Neuronal stem cell (in vitro differentiated cells): ENCODE data around the gene EPHB4.
A peak's percentile ranks its signal among the peaks of the same experiment; 100 is the strongest.
"Not testable (repeated sequence)": the region's sequence is repeated elsewhere in the genome, so short reads cannot be mapped to it uniquely, and the experiment has no call there.

Source experiments
- DNase-seq: peaks from one replicate; pipeline ENCODE4 v3.0.0-alpha.2; 2013; ENCODE audit warnings: low spot score
- H2AFZ ChIP-seq: one replicate; pipeline ENCODE4 v1.6.1; 2013; ENCODE audit warnings: mild to moderate bottlenecking, low read length, inconsistent platforms
- H2AK5ac ChIP-seq: 2 replicates; pipeline ENCODE4 v1.6.1; 2013; ENCODE audit warnings: low read depth, mild to moderate bottlenecking, inconsistent platforms, low read length, moderate library complexity, mixed read lengths
- H2BK120ac ChIP-seq: 2 replicates; pipeline ENCODE4 v1.6.1; 2013; ENCODE audit warnings: low read depth, mild to moderate bottlenecking, inconsistent platforms, low read length, moderate library complexity, mixed read lengths
- H2BK12ac ChIP-seq: one replicate; pipeline ENCODE4 v1.6.1; 2013; ENCODE audit warnings: low read length, inconsistent platforms
- H2BK15ac ChIP-seq: 2 replicates; pipeline ENCODE4 v1.6.1; 2013; ENCODE audit warnings: mild to moderate bottlenecking, low read length, inconsistent platforms, mixed read lengths
- H2BK5ac ChIP-seq: one replicate; pipeline ENCODE4 v1.6.1; 2013; ENCODE audit warnings: inconsistent platforms, mild to moderate bottlenecking, low read length, moderate library complexity
- H3K14ac ChIP-seq: one replicate; pipeline ENCODE4 v1.6.1; 2013; ENCODE audit warnings: low read length, inconsistent platforms
- H3K18ac ChIP-seq: 2 replicates; pipeline ENCODE4 v1.6.1; 2013; ENCODE audit warnings: low read length, inconsistent platforms
- H3K23ac ChIP-seq: 2 replicates; pipeline ENCODE4 v1.6.1; 2013; ENCODE audit warnings: low read depth, mild to moderate bottlenecking, mixed read lengths, low read length, inconsistent platforms; ENCODE audit not compliant: poor library complexity
- H3K27ac ChIP-seq: replicated peaks from 3 replicates; pipeline ENCODE4 v1.5.1; 2013; ENCODE audit warnings: low read length, inconsistent platforms
- H3K27me3 ChIP-seq, 3 experiments: 2 replicates each; pipeline ENCODE4 v1.6.1; 2013; ENCODE audit warnings: low read length in 3 of 3, mild to moderate bottlenecking in 2 of 3, inconsistent platforms in 1 of 3, low read depth in 1 of 3, mixed read lengths in 1 of 3, moderate library complexity in 1 of 3; ENCODE audit not compliant: control insufficient read depth in 3 of 3, insufficient read depth in 3 of 3
- H3K36me3 ChIP-seq, 2 donors: replicated peaks in 1 of 2; 2 replicates each; pipeline ENCODE4 v1.6.1; 2013; ENCODE audit warnings: low read length in 2 of 2; ENCODE audit not compliant: control insufficient read depth in 2 of 2, insufficient read depth in 2 of 2
- H3K4ac ChIP-seq: 2 replicates; pipeline ENCODE4 v1.6.1; 2013; ENCODE audit warnings: inconsistent platforms, mild to moderate bottlenecking, low read length, moderate library complexity
- H3K4me1 ChIP-seq, 2 donors: 1 replicate in 1 of 2; 2 replicates in 1 of 2; pipeline ENCODE4 v1.6.1; 2013; ENCODE audit warnings: low read length in 2 of 2, low read depth in 1 of 2; ENCODE audit not compliant: control insufficient read depth in 2 of 2, insufficient read depth in 1 of 2
- H3K4me2 ChIP-seq: one replicate; pipeline ENCODE4 v1.6.1; 2013; ENCODE audit warnings: mild to moderate bottlenecking, low read length, inconsistent platforms; ENCODE audit not compliant: insufficient read depth, poor library complexity, severe bottlenecking
- H3K4me3 ChIP-seq, 2 donors: 2 replicates each; pipeline ENCODE4 v1.5.1; 2013; ENCODE audit warnings: low read length in 2 of 2, mild to moderate bottlenecking in 2 of 2, inconsistent platforms in 1 of 2, moderate library complexity in 1 of 2
- H3K79me1 ChIP-seq: one replicate; pipeline ENCODE4 v1.6.1; 2013; ENCODE audit warnings: low read depth, mild to moderate bottlenecking, inconsistent platforms, low read length, moderate library complexity
- H3K9ac ChIP-seq: one replicate; pipeline ENCODE4 v1.6.1; 2013; ENCODE audit warnings: mild to moderate bottlenecking, low read depth, low read length, inconsistent platforms; ENCODE audit not compliant: poor library complexity
- H3K9me3 ChIP-seq, 2 donors: replicated peaks in 1 of 2; 2 replicates each; pipeline versions ENCODE3 to v1.6.1; 2013; ENCODE audit warnings: low read length in 2 of 2, mild to moderate bottlenecking in 2 of 2, inconsistent platforms in 1 of 2, low read depth in 1 of 2, mixed read lengths in 1 of 2, moderate library complexity in 1 of 2; ENCODE audit not compliant: control insufficient read depth in 2 of 2, insufficient read depth in 1 of 2
- H4K8ac ChIP-seq: one replicate; pipeline ENCODE4 v1.6.1; 2013; ENCODE audit warnings: low read depth, mild to moderate bottlenecking, inconsistent platforms, low read length, moderate library complexity
- H4K91ac ChIP-seq: one replicate; pipeline ENCODE4 v1.6.1; 2013; ENCODE audit warnings: low read length, low read depth, mild to moderate bottlenecking, inconsistent platforms; ENCODE audit not compliant: poor library complexity
- WGBS, 2 donors: extraction: QIAGEN DNeasy Blood & Tissue Kit; methylation state at CpG; one replicate each; pipeline ENCODE4 v1.1.7; 2013; ENCODE audit warnings: missing lambda C conversion rate in 2 of 2, mixed read lengths in 1 of 2; ENCODE audit not compliant: insufficient read length in 2 of 2, insufficient replicate concordance in 1 of 2; ENCODE audit errors: extremely low coverage in 2 of 2; 5-methylcytosine and 5-hydroxymethylcytosine counted together

Gene EPHB4

DNA sequence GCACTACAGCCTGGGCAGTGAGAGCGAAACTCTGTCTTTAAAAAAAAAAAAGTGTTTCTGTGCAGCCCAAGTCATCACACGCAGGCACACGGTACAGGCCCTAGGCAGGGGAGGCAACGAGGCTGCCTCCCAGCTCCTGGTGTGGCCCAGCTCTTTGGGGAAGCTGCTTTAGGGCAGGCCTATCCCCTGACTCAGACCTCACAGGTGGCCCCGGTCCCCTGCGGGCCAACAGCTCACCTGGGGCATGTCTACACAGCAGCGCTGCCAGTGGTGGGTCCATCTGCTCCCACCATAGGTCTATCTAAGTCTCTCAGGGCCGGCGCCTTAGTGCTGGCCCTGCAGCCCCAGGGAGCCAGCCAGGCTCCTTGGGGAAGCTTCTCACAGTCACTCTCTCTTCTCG lies 62.5 kb downstream of the EPHB4 start:
- no peaks in the 10 kb centered on the region for H3K36me3 ChIP-seq
- H3K9ac ChIP-seq = no peak overlapping the region
- no peak overlapping the region for H2BK120ac ChIP-seq
- no peak overlapping the region for H4K91ac ChIP-seq
- no peak overlapping the region for H3K4me2 ChIP-seq
- peaks cover 0 to 2% of the 10 kb centered on the region in 2 donors for H3K4me1 ChIP-seq
- WGBS, 2 donors = no CpG with 5 or more reads among the region's 10 CpGs
- no peak overlapping the region for H2AK5ac ChIP-seq
- H3K79me1 ChIP-seq = no peaks in the 10 kb centered on the region
- peaks cover 0 to 2% of the 10 kb centered on the region in 2 donors for H3K9me3 ChIP-seq
- H2BK12ac ChIP-seq = no peak overlapping the region
- H3K27ac ChIP-seq = no peak overlapping the region
- no peak overlapping the region for H3K14ac ChIP-seq
- H2BK15ac ChIP-seq = peak overlapping the region; percentile 26
- H2AFZ ChIP-seq = no peak overlapping the region
- DNase-seq = no peak
- no peak overlapping the region for H3K4me3 ChIP-seq
- no peak overlapping the region for H3K4ac ChIP-seq
- H2BK5ac ChIP-seq = no peak overlapping the region
- no peak overlapping the region for H3K18ac ChIP-seq
- no peak overlapping the region for H4K8ac ChIP-seq
- H3K27me3 ChIP-seq = peaks cover 0 to 40% (median 0%) of the 10 kb centered on the region in 3 experiments
- H3K23ac ChIP-seq = peak overlapping the region; percentile 73

DNA sequence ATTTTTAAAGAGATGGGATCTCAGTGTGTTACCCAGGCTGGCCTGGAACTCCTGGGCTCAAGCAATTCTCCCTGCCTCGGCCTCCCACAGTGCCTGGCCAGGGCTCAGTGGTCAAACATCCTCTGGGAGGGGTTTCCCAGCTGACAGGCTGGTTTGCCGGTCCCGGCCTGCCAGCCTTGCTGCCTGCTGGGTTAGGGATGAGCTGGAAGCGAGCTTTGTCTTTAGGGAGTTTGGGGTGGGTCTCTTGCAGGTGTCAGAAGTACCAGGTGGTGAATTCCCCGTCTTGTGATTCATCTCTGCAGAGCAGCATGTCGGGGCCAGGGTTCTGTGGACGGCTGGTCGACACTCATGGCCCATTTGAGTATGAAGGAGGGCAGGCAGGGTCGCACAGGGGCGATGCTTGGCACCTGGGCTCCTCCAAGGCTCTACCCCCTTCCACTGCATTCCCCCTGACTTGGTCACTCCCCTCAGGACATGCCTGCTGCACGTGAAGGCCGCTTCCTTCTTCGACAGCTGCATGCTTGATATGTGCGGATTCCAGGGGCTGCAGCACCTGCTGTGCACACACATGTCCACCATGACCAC lies 63.7 kb downstream of the EPHB4 start:
- Histone ChIP-seq H2BK5ac (no peak overlapping the region), H3K27ac (no peak overlapping the region), H3K9ac (no peak overlapping the region), H2AK5ac (no peak overlapping the region), H3K14ac (no peak overlapping the region), H3K79me1 (no peaks in the 10 kb centered on the region), H3K4me3 (peak overlapping the region in 1 of 2 donors; percentile 67), H2BK12ac (no peak overlapping the region), H3K4me2 (no peak overlapping the region), H2BK15ac (no peak overlapping the region), H3K4ac (no peak overlapping the region), H3K9me3 (peaks cover 0 to 2% of the 10 kb centered on the region in 2 donors), H2BK120ac (no peak overlapping the region), H3K18ac (no peak overlapping the region), H3K4me1 (peaks cover 0 to 2% of the 10 kb centered on the region in 2 donors), H3K36me3 (no peaks in the 10 kb centered on the region), H2AFZ (no peak overlapping the region), H4K91ac (no peak overlapping the region), H4K8ac (no peak overlapping the region), H3K27me3 (peaks cover 0 to 46% (median 0%) of the 10 kb centered on the region in 3 experiments), H3K23ac (peak overlapping the region; percentile 91)
- WGBS, 2 donors = no CpG with 5 or more reads among the region's 14 CpGs
- DNase-seq = no peak

DNA sequence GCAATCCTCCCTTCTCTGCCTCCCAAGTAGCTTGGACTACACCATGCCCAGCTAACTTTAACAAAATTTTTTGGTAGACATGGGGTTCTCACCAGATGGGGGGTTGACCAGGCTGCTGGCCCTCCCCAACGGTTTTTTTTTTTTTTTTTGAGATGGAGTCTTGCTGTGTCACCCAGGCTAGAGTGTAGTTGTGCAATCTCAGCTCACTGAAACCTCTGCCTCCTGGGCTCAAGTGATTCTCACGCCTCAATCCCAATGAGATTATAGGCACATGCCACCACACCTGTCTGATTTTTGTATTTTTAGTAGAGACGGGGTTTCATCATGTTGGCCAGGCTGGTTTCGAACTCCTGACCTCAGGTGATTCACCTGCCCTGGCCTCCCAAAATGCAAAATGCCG lies 64.5 kb downstream of the EPHB4 start:
- H3K27me3 ChIP-seq = peaks cover 0 to 50% (median 0%) of the 10 kb centered on the region in 3 experiments
- H3K14ac ChIP-seq, H2BK120ac ChIP-seq, H3K4ac ChIP-seq, H3K4me1 ChIP-seq, H4K8ac ChIP-seq, H3K27ac ChIP-seq, H2AFZ ChIP-seq, H2AK5ac ChIP-seq, DNase-seq, H3K4me2 ChIP-seq, H3K23ac ChIP-seq, H3K79me1 ChIP-seq, H3K4me3 ChIP-seq, H3K9me3 ChIP-seq, H2BK12ac ChIP-seq, H4K91ac ChIP-seq, H3K9ac ChIP-seq, H3K36me3 ChIP-seq, H2BK15ac ChIP-seq, H2BK5ac ChIP-seq, H3K18ac ChIP-seq: not testable (repeated sequence)
- no CpG with 5 or more reads among the region's 5 CpGs for WGBS, 2 donors

DNA sequence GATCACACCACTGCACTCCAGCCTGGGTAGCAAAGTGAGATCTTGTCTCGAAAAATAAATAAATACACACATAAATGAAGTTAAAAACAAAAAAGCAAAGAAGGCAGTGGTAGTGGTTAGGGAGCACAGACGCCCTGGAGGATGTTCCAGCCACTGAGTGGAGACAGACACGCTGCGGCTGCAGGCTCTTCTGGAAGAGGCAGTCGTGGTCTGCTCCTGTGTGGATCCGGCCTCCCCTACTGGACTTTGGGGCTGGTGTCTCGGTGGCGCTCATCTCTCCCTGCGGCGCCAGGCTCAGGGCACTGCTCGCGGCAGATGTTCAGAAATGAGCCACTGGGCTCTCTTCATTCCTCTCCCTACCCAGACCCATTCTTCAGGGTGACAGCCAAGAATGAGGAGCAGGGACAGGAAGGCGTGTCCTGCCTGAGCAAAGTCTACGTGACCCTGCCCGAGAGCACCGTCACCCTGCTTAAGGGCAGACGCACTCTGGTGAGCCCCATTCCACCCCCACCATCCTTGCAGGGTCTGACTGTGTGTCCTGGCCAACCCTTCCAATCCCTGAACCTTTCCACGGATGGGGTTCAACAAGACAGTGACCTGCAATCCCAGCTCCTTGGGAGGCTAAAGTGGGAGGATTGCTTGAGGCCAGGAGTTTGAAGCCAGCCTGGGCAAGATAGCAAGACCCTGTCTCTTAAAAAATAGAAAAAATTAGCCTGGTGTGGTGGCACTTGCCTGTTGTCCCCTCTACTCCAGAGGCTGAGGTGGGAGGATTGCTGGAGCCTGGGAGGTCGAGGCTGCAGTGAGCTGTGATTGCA lies 67.8 kb downstream of the EPHB4 start:
- Histone ChIP-seq H3K14ac (no peak overlapping the region), H2AFZ (no peak overlapping the region), H3K9ac (no peak overlapping the region), H2BK120ac (no peak overlapping the region), H3K36me3 (no peaks in the 10 kb centered on the region), H3K4me3 (no peak overlapping the region), H2BK15ac (no peak overlapping the region), H3K27ac (no peak overlapping the region), H3K4ac (no peak overlapping the region), H3K79me1 (no peaks in the 10 kb centered on the region), H3K27me3 (peaks cover 0 to 34% (median 0%) of the 10 kb centered on the region in 3 experiments), H3K23ac (no peak overlapping the region), H3K4me2 (no peak overlapping the region), H2BK12ac (no peak overlapping the region), H3K18ac (no peak overlapping the region), H4K91ac (no peak overlapping the region), H3K9me3 (peaks cover 0 to 2% of the 10 kb centered on the region in 2 donors), H4K8ac (no peak overlapping the region), H2AK5ac (no peak overlapping the region), H2BK5ac (peak overlapping the region; percentile 1), H3K4me1 (peaks cover 0 to 2% of the 10 kb centered on the region in 2 donors)
- DNase-seq = no peak
- no CpG with 5 or more reads among the region's 19 CpGs for WGBS, 2 donors
